ENCODE measurements around the gene CDH10.

- TF ChIP-seq RAD21 (IDR thresholded peaks at IDR 0.05) (no peak), CTCF (IDR thresholded peaks at IDR 0.05; ENCODE audit: low read depth, low read length, missing input control) (no peak), FOXA1 (IDR thresholded peaks at IDR 0.05) (no peak), YY1 (IDR thresholded peaks at IDR 0.05) (no peak), TAF1 (conservative IDR thresholded peaks at IDR 0.05) (no peak), HNF4G (IDR thresholded peaks at IDR 0.05) (no peak), REST (IDR thresholded peaks at IDR 0.05) (no peak), ZBTB33 (IDR thresholded peaks at IDR 0.05) (no peak)
Measured at GRCh38 chr5:24602188-24602587, 42.6 kb downstream of the CDH10 start.
